ENCODE results near the gene PGGHG. TPM values are rescaled to one million over a fixed set of nuclear protein-coding genes. Genes with fewer than 3 reads are reported as not detected.
"Not testable (repeated sequence)": the region's sequence is repeated elsewhere in the genome, so short reads cannot be mapped to it uniquely, and the experiment has no call there.

Gene PGGHG
- total and polyA plus RNA-seq, 12 donors: 0.55 to 77.2 (median 7.1) TPM

GRCh38 chr11:268716-269145 is 20.2 kb upstream of the PGGHG start:
- H3K4me3 ChIP-seq: peak overlapping the region in 1 of 4 donors; percentile 42
- WGBS, 4 donors: 48 to 51% (median 50%) methylated on average over 16 of the region's 16 CpGs
- intact Hi-C loops (cut with DNase I); H3K4me1 ChIP-seq (replicated peaks in 1 of 2); H3K9me3 ChIP-seq (replicated peaks in 1 of 3); H3K36me3 ChIP-seq (replicated peaks in 1 of 2); H3K27me3 ChIP-seq: not testable (repeated sequence)
- peak overlapping the region; percentile 46 to 91 (median 75) for H3K27ac ChIP-seq
- TF ChIP-seq CTCF (IDR thresholded peaks at IDR 0.05): peak in 1 of 6 experiments; percentile 22
- DNase-seq: peak in 5 of 7 donors; percentile 53 to 74 (median 60)

GRCh38 chr11:269146-269890 is 19.6 kb upstream of the PGGHG start:
- Histone ChIP-seq H3K27me3 (no peaks in the 10 kb centered on the region), H3K4me3 (peak overlapping the region in 1 of 4 donors; percentile 42), H3K27ac (peak overlapping the region; percentile 11 to 91 (median 75)), H3K4me1 (replicated peaks in 1 of 2) (no peaks in the 10 kb centered on the region), H3K36me3 (replicated peaks in 1 of 2) (no peaks in the 10 kb centered on the region), H3K9me3 (replicated peaks in 1 of 3) (no peaks in the 10 kb centered on the region)
- WGBS, 4 donors: 46 to 49% (median 47%) methylated on average over 21 of the region's 21 CpGs
- intact Hi-C loops (cut with DNase I): no loop called here
- peak in 3 of 7 donors; percentile 18 to 53 (median 20) for DNase-seq
- TF ChIP-seq POLR2A (IDR thresholded peaks at IDR 0.05) (no peak), CTCF (IDR thresholded peaks at IDR 0.05) (peak in 2 of 6 experiments; percentile 27 to 40)

GRCh38 chr11:270451-271318 is 18.2 kb upstream of the PGGHG start:
- Histone ChIP-seq H3K4me1 (replicated peaks in 1 of 2) (no peaks in the 10 kb centered on the region), H3K4me3 (no peak overlapping the region), H3K27me3 (no peaks in the 10 kb centered on the region), H3K9me3 (replicated peaks in 1 of 3) (no peaks in the 10 kb centered on the region), H3K27ac (peak overlapping the region in 2 of 5 donors; percentile 15 to 91), H3K36me3 (replicated peaks in 1 of 2) (no peaks in the 10 kb centered on the region)
- no peak for TF ChIP-seq POLR2A (IDR thresholded peaks at IDR 0.05)
- TF ChIP-seq CTCF (IDR thresholded peaks at IDR 0.05): no peak
- 75 to 87% (median 78%) methylated on average over 10 to 18 of the region's 18 CpGs for WGBS, 4 donors
- peak in 2 of 7 donors; percentile 5 to 18 for DNase-seq
- intact Hi-C loops (cut with DNase I): no loop called here

- Histone ChIP-seq H3K27ac (no peak overlapping the region), H3K27me3 (no peaks in the 10 kb centered on the region)
- intact Hi-C loops (cut with DNase I): no loop called here
These were observed 17.6 kb upstream of the PGGHG start for GRCh38 chr11:271319-271715.

More at GRCh38 chr11:271319-271715, 17.6 kb upstream of the PGGHG start:
- TF ChIP-seq POLR2A (IDR thresholded peaks at IDR 0.05): no peak
- TF ChIP-seq CTCF (IDR thresholded peaks at IDR 0.05): no peak
- DNase-seq: no peak
- H3K4me1 ChIP-seq (replicated peaks in 1 of 2): no peaks in the 10 kb centered on the region
- H3K4me3 ChIP-seq: no peak overlapping the region
- WGBS, 4 donors: 74 to 86% (median 83%) methylated on average over 6 to 8 of the region's 8 CpGs
- no peaks in the 10 kb centered on the region for H3K9me3 ChIP-seq (replicated peaks in 1 of 3)
- no peaks in the 10 kb centered on the region for H3K36me3 ChIP-seq (replicated peaks in 1 of 2)
